ENCODE data around the gene SIRT5.

GRCh38 chr6:13527671-13528056 lies 46.7 kb upstream of the SIRT5 start:
- no peak for TF ChIP-seq CTCF (IDR thresholded peaks at IDR 0.05)
- TF ChIP-seq POLR2A (IDR thresholded peaks at IDR 0.05) = peak in 1 of 4 donors; percentile 39
- TF ChIP-seq POLR2AphosphoS5 (IDR thresholded peaks at IDR 0.05) = no peak

All from upper lobe of left lung (tissue), 4 donors.